HFFc6 (cell line): ENCODE measurements around the gene SFI1. TPM values are rescaled to one million over a fixed set of nuclear protein-coding genes. Genes with fewer than 3 reads are reported as not detected.

Experiments
- DNase-seq: peaks from one replicate; pipeline ENCODE4 v3.0.0-alpha.2; 2018
- H3K27ac Mint-ChIP-seq: 2 replicates; pipeline ENCODE4 v1.8.0; 2020; ENCODE audit warnings: mild to moderate bottlenecking, mixed read lengths
- H3K27me3 Mint-ChIP-seq: 2 replicates; pipeline ENCODE4 v1.8.0; 2021; ENCODE audit warnings: mild to moderate bottlenecking, moderate library complexity, mixed read lengths; ENCODE audit not compliant: insufficient read depth
- H3K36me3 Mint-ChIP-seq: 2 replicates; pipeline ENCODE4 v1.8.0; 2021; ENCODE audit warnings: low read depth, mixed read lengths
- H3K4me1 Mint-ChIP-seq: 2 replicates; pipeline ENCODE4 v1.8.0; 2020; ENCODE audit warnings: low read depth, mixed read lengths
- H3K4me3 Mint-ChIP-seq: 2 replicates; pipeline ENCODE4 v1.8.0; 2020; ENCODE audit warnings: mild to moderate bottlenecking, moderate library complexity, mixed read lengths
- H3K9me3 Mint-ChIP-seq: 2 replicates; pipeline ENCODE4 v1.8.0; 2020; ENCODE audit warnings: mild to moderate bottlenecking, mixed read lengths
- CTCF ChIP-seq: fragments of 200-600 bp; sonication (generic); IDR thresholded peaks from 2 replicates; pipeline ENCODE4 v1.5.0; 2021; ENCODE audit warnings: antibody characterized with exemption, mild to moderate bottlenecking
- total RNA-seq, 6 experiments: library from RNA; stranded (reverse); fragmentation: NEBNext Ultra II Directional; extraction: Animal tissue kit (Norgen Biotek cat#: 25700); gene quantifications; 2 replicates in 1 of 6; 3 replicates in 5 of 6; pipeline ENCODE4 v1.2.3, GENCODE V29; 2021

SFI1 gene
- total RNA-seq, 6 experiments from 2014 or later: 8.3 to 12.1 (median 11.3) TPM

- peak; percentile 60 for DNase-seq
- TF ChIP-seq CTCF: peak; percentile 84
- Mint-ChIP-seq H3K9me3 (no peaks in the 10 kb centered on the region), H3K4me3 (no peak overlapping the region), H3K27me3 (peaks cover 2% of the 10 kb centered on the region), H3K36me3 (no peaks in the 10 kb centered on the region), H3K4me1 (peaks cover 19% of the 10 kb centered on the region), H3K27ac (no peak overlapping the region; the same call in 1 of the 2 replicates)
These were observed 65.0 kb downstream of the SFI1 start for GRCh38 chr22:31561238-31561887.

GRCh38 chr22:31561970-31562369 lies 65.6 kb downstream of the SFI1 start:
- no peak for DNase-seq

GRCh38 chr22:31566484-31566883 lies 70.1 kb downstream of the SFI1 start:
- H3K4me3 Mint-ChIP-seq: no peak overlapping the region
- H3K27me3 Mint-ChIP-seq: peaks cover 2% of the 10 kb centered on the region
- H3K9me3 Mint-ChIP-seq: no peaks in the 10 kb centered on the region
- H3K4me1 Mint-ChIP-seq: peaks cover 25% of the 10 kb centered on the region
- TF ChIP-seq CTCF: no peak
- H3K27ac Mint-ChIP-seq: peak overlapping the region; percentile 28; the same call in 1 of the 2 replicates
- peaks cover 7% of the 10 kb centered on the region for H3K36me3 Mint-ChIP-seq
- DNase-seq: no peak

More at GRCh38 chr22:31561970-31562369, 65.6 kb downstream of the SFI1 start:
- Mint-ChIP-seq H3K9me3 (no peaks in the 10 kb centered on the region), H3K4me3 (no peak overlapping the region), H3K27me3 (peaks cover 2% of the 10 kb centered on the region), H3K36me3 (no peaks in the 10 kb centered on the region), H3K4me1 (peaks cover 21% of the 10 kb centered on the region), H3K27ac (no peak overlapping the region)
- no peak for TF ChIP-seq CTCF

GRCh38 chr22:31567196-31567595 lies 70.9 kb downstream of the SFI1 start:
- Mint-ChIP-seq H3K36me3 (peaks cover 7% of the 10 kb centered on the region), H3K4me1 (peaks cover 19% of the 10 kb centered on the region), H3K27me3 (peaks cover 2% of the 10 kb centered on the region), H3K4me3 (no peak overlapping the region), H3K9me3 (no peaks in the 10 kb centered on the region), H3K27ac (peak overlapping the region; percentile 15)
- DNase-seq: no peak
- TF ChIP-seq CTCF: no peak

GRCh38 chr22:31567702-31568101 lies 71.4 kb downstream of the SFI1 start:
- H3K27ac Mint-ChIP-seq: peak overlapping the region; percentile 21; the same call in 1 of the 2 replicates
- H3K4me3 Mint-ChIP-seq: no peak overlapping the region
- peaks cover 7% of the 10 kb centered on the region for H3K36me3 Mint-ChIP-seq
- no peak for TF ChIP-seq CTCF
- no peak for DNase-seq
- H3K9me3 Mint-ChIP-seq: no peaks in the 10 kb centered on the region
- H3K27me3 Mint-ChIP-seq: peaks cover 2% of the 10 kb centered on the region
- H3K4me1 Mint-ChIP-seq: peaks cover 19% of the 10 kb centered on the region
